Stimulated activated CD8-positive, alpha-beta memory T cell treated with anti-CD3 and anti-CD28 coated beads, Interleukin-12 subunit alpha, Interleukin-12 subunit beta, amount 100 ng/mL, for 4 hours (primary cell): ENCODE results near the gene NBL1.
"Not testable (repeated sequence)": the region's sequence is repeated elsewhere in the genome, so short reads cannot be mapped to it uniquely, and the experiment has no call there.

Experiments used
- DNase-seq: peaks from one replicate; pipeline ENCODE4 v3.0.0-alpha.2; 2020; ENCODE audit warnings: low read depth

The NBL1 gene

DNA sequence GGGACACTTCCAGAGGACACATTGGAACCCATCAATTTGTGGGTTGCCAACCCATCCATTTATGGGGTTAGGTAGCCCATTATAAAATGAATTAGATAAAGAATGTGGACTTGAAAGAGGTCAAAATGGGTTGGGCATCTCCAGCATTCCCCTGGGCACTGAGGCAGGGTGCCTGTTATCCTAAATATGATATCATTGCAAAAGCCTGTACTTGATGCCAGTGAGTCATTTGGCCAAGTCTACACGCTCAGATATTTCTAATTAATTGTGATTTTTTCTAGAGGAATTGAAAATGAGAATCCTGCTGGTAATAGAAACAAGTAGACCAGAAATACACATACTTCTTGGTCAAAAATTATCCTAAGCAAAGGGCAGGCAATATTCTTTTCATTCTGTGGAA lies 21.9 kb upstream of the NBL1 start:
- no peak for DNase-seq

GRCh38 chr1:19623523-19623922 lies 20.6 kb upstream of the NBL1 start:
- no peak for DNase-seq

DNA sequence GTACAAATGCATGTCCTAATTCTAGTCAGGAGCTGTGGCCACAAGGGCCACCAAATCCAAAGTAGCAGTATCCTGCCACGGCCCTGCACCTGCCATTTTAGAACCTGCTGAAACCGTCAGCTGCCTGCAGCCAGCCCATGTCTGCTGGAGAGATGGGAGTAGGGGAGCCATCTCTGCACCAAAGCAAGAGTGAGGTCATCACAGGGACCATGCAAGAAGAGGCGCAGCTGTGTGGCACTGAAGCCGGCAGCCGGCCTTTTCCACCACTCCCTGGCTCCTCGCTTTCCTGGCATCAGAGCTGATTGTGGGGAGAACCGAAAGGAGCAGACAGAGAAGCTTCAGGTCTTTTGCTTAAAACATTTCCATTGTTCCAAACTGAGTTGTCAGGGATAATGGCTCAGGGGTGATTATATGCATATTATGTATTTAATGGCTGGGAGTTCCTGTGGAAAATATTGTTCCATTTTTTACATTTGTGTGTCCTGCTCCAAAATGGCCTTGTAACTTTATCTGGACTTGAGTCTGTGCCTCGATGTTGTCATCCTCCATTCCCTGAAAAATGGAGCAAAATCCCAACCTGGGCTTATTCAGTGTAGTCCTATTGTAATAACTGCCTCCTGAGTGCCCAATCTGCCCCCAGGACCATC lies 18.7 kb upstream of the NBL1 start:
- no peak for DNase-seq

- DNase-seq, result no peak
Measured at GRCh38 chr1:19628879-19629278, 15.2 kb upstream of the NBL1 start.

GRCh38 chr1:19629357-19629756 lies 14.8 kb upstream of the NBL1 start:
- DNase-seq, result no peak

GRCh38 chr1:19630192-19630591 lies 13.9 kb upstream of the NBL1 start:
- not testable (repeated sequence) for DNase-seq

DNA sequence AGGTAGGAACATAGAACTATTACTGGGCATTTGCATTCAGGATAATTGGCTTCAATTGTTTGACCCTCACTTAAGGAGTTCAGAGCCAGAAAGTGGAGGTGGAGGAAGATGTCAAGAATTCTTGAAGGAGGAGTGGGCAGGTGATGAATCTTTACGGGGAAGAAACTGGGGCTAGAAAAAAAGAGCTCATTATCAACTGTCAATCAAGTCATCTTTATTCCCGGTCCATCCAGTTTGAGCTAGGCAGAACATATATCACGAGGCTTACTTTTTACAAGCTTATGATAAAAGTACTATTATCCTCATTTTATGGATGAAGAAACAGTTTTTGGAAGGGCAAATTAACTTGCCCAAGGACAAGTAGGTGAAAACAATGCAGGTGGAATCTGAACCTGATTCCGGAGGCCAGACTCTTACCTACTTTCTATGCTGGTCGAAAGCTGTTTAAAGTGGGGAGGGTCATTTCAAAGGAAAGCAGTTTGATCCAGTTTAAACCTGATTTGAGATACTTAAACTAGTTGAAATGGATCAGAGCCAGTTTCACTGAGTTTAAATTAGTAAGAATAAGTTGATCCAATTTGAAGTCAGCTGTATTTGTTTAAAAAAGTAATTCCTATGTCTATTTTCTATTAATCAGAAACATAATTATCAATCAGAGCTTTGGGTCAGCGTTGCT lies 13.3 kb upstream of the NBL1 start:
- no peak for DNase-seq

DNA sequence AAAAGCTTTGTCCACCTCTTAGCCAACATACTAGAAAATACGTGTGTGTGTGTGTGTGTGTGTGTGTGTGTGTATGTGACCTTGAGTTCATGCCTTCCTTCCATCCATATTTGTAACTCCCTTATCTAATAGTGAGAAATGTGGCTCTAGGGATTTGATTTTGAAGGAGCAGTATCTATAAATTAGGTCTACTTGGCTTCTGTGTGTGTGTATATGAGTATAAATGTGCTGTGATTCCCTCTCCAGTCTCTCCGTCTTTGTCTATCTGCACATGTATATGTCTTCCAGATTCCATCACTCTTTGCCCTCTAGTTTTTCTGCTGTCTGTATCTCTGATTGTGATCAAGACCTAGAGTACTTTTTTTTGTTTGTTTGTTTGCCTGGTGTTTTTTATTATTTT lies 11.9 kb upstream of the NBL1 start:
- no peak for DNase-seq

- no peak for DNase-seq
Measured at GRCh38 chr1:19633106-19633505, 11.0 kb upstream of the NBL1 start.

GRCh38 chr1:19635064-19635463 lies 9.0 kb upstream of the NBL1 start:
- DNase-seq, result not testable (repeated sequence)

GRCh38 chr1:19635646-19636045 lies 8.5 kb upstream of the NBL1 start:
- no peak for DNase-seq

GRCh38 chr1:19636065-19636464 lies 8.0 kb upstream of the NBL1 start:
- no peak for DNase-seq

DNA sequence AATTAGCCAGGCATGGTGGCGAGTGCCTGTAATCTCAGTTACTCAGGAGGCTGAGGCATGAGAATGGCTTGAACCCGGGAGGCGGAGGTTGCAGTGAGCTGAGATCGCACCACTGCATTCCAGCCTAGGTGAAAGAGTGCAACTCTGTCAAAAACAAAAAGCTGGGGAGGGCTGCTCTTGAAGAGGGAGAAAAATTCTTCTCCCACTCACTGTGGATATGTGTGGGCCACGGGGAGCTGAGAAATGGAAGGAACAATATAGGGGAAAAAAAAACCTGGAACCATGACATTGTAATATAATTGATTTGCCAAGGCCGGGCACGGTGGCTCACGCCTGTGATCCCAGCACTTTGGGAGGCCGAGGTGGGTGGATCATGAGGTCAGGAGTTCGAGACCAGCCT lies 7.4 kb upstream of the NBL1 start:
- not testable (repeated sequence) for DNase-seq

- no peak for DNase-seq
Measured at GRCh38 chr1:19637606-19638005, 6.5 kb upstream of the NBL1 start.

- not testable (repeated sequence) for DNase-seq
Measured at GRCh38 chr1:19639228-19639627, 4.9 kb upstream of the NBL1 start.

DNA sequence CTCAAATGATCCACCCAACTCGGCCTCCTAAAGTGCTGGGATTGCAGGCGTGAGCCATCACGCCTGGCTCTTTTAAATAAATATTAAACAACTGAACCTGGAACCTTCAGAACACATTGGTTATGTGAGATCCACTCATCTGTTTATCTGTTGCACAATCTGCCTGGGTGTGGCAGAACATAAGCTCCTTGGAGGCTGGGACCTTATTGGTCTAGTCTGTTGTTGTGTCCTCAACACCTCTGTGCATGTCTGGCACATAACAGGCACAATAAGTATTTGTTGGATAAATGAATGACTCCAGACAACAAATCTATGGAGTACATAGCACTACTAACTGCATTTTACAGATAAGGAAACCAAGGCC lies 4.1 kb upstream of the NBL1 start:
- no peak for DNase-seq

GRCh38 chr1:19640363-19641316 lies 3.5 kb upstream of the NBL1 start:
- no peak for DNase-seq

DNA sequence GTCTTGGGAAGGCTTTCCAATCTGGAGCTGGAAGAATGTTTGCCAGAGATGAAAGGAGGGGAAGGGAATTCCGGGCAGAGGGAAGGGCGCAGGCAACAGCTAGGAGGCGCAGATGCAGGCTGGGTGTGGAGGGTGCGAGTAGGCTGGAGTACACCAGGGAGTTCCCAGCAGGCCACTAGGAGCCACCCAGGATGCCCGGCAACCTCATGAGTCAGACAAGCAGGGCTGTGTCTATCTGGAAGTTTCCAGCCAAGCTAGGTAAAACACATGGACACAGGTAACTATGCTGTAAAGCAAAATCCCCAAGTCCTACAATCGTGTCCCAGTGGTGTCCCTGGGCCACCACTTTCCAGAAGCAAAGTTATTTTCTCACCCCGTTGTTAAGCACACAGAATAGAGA lies 990 bp upstream of the NBL1 start:
- DNase-seq, result no peak

GRCh38 chr1:19644395-19644680 lies 227 bp downstream of the NBL1 start:
- no peak for DNase-seq

DNA sequence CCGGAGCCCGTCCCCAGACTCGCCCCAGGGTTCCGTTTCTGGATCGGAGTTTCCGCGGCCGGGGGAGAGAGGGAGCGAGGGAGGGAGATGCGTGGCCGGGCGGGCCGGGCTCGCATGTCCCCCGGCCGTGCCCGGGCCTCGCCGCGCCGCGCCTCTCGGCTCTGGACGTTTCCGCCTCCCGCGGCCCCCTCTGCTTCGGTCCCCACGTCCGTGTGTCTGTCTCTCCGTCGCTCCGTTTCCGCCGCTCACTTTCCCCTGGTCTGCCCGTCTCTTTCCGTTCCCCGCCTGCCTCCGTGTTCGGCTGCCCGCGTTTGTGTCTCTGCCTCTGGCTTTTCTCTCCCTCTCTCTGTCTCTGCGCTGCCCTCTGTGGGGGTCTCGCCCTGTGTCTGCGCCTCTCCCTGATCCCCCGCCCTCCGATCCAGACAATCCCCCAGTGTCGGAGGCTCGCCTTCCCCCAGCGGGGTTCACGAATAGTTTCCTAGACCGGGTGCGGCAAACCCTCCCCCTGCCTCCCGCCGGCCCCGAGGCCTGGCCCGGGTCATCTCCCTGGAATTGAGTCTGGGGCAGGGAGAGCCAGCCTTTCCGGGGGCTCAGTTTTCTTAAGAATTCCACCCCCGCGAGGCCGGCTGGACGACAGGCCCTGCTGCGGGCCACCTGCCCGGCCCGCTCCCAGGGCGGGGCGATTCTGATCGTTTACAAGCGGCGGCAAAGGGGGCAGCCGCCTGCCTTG lies 735 bp downstream of the NBL1 start:
- DNase-seq, result no peak

GRCh38 chr1:19645411-19646251 lies 1.5 kb downstream of the NBL1 start:
- no peak for DNase-seq
